ENCODE measurements around the gene ADSS2. TPM values are rescaled to one million over a fixed set of nuclear protein-coding genes. Genes with fewer than 3 reads are reported as not detected.

Gene ADSS2
- polyA plus RNA-seq, 3 donors: 24.4 to 33.5 (median 26.3) TPM

- Mint-ChIP-seq H3K27ac (no peak overlapping the region), H3K36me3 (no peaks in the 10 kb centered on the region), H3K4me3 (no peak overlapping the region), H3K27me3 (ENCODE audit: low read depth in 3 of 3) (no peaks in the 10 kb centered on the region), H3K9me3 (peaks cover 0 to 5% (median 3%) of the 10 kb centered on the region in 7 donors), H3K4me1 (no peaks in the 10 kb centered on the region)
- WGBS (ENCODE audit: insufficient coverage): no CpG with 5 or more reads among the region's 6 CpGs
- Histone ChIP-seq H2AFZ (ENCODE audit: insufficient read depth, low read depth, low read length, poor library complexity, severe bottlenecking) (no peak overlapping the region), H3K9me3 (replicated peaks in 1 of 2; ENCODE audit: control insufficient read depth in 1 of 2, insufficient read depth in 1 of 2, low read length in 2 of 2) (no peaks in the 10 kb centered on the region), H3K4me1 (ENCODE audit: control insufficient read depth in 1 of 2, insufficient read depth in 2 of 2, low read length in 2 of 2) (no peaks in the 10 kb centered on the region), H3K79me2 (ENCODE audit: insufficient read depth, low read length) (no peaks in the 10 kb centered on the region), H4K20me1 (ENCODE audit: insufficient read depth, low read length) (no peaks in the 10 kb centered on the region), H3K4me3 (replicated peaks in 1 of 3; ENCODE audit: low read depth in 2 of 3, low read length in 3 of 3) (no peak overlapping the region), H3K9ac (ENCODE audit: insufficient read depth, low read length, poor library complexity, severe bottlenecking) (no peak overlapping the region), H3K27me3 (ENCODE audit: control insufficient read depth in 2 of 2, insufficient read depth in 2 of 2, low read length in 2 of 2) (no peaks in the 10 kb centered on the region), H3K36me3 (replicated peaks in 1 of 2; ENCODE audit: control insufficient read depth in 1 of 2, insufficient read depth in 2 of 2, low read length in 2 of 2) (no peaks in the 10 kb centered on the region), H3K27ac (ENCODE audit: low read depth in 1 of 2, low read length in 2 of 2) (no peak overlapping the region), H3K4me2 (replicated peaks; ENCODE audit: extremely low read depth, low read length, poor library complexity, severe bottlenecking) (no peak overlapping the region)
- no peak for TF ChIP-seq CTCF (IDR thresholded peaks at IDR 0.05)
- no peak for DNase-seq
- intact Hi-C loops (cut with micrococcal nuclease): no loop called here
Measured at GRCh38 chr1:244473059-244473605, 21.4 kb upstream of the ADSS2 start.

- Histone ChIP-seq H3K9ac (ENCODE audit: insufficient read depth, low read length, poor library complexity, severe bottlenecking) (no peak overlapping the region), H3K4me2 (replicated peaks; ENCODE audit: extremely low read depth, low read length, poor library complexity, severe bottlenecking) (no peak overlapping the region), H3K27ac (ENCODE audit: low read depth in 1 of 2, low read length in 2 of 2) (no peak overlapping the region), H3K4me1 (ENCODE audit: control insufficient read depth in 1 of 2, insufficient read depth in 2 of 2, low read length in 2 of 2) (peaks cover 1% of the 10 kb centered on the region in 2 donors), H3K27me3 (ENCODE audit: control insufficient read depth in 2 of 2, insufficient read depth in 2 of 2, low read length in 2 of 2) (no peaks in the 10 kb centered on the region), H3K9me3 (replicated peaks in 1 of 2; ENCODE audit: control insufficient read depth in 1 of 2, insufficient read depth in 1 of 2, low read length in 2 of 2) (no peaks in the 10 kb centered on the region), H3K4me3 (replicated peaks in 1 of 3; ENCODE audit: low read depth in 2 of 3, low read length in 3 of 3) (no peak overlapping the region), H3K79me2 (ENCODE audit: insufficient read depth, low read length) (no peaks in the 10 kb centered on the region), H3K36me3 (replicated peaks in 1 of 2; ENCODE audit: control insufficient read depth in 1 of 2, insufficient read depth in 2 of 2, low read length in 2 of 2) (no peaks in the 10 kb centered on the region), H2AFZ (ENCODE audit: insufficient read depth, low read depth, low read length, poor library complexity, severe bottlenecking) (no peak overlapping the region), H4K20me1 (ENCODE audit: insufficient read depth, low read length) (no peaks in the 10 kb centered on the region)
- Mint-ChIP-seq H3K4me1 (no peaks in the 10 kb centered on the region), H3K9me3 (peaks cover 0 to 1% (median 0%) of the 10 kb centered on the region in 7 donors), H3K27ac (no peak overlapping the region), H3K27me3 (ENCODE audit: low read depth in 3 of 3) (no peaks in the 10 kb centered on the region), H3K36me3 (no peaks in the 10 kb centered on the region), H3K4me3 (no peak overlapping the region)
- no CpG with 5 or more reads among the region's 2 CpGs for WGBS (ENCODE audit: insufficient coverage)
- intact Hi-C loops (cut with micrococcal nuclease): loop anchor here in 1 of 2 donors (10.0 kb wide), 1 partner anchor 128 kb away; no protein-coding TSS in a partner anchor
- TF ChIP-seq CTCF (IDR thresholded peaks at IDR 0.05): no peak
- no peak for DNase-seq
Measured at GRCh38 chr1:244466724-244467123, 15.0 kb upstream of the ADSS2 start.

Measured in CD14-positive monocyte (primary cell).